ENCODE measurements around the gene LAG3. TPM values are rescaled to one million over a fixed set of nuclear protein-coding genes. Genes with fewer than 3 reads are reported as not detected.

The LAG3 gene
- total and polyA plus RNA-seq, 10 of the 15 experiments (the other 5 are each of a cell fraction or from before 2014, with no cell fraction given) = 0.52 to 4.2 (median 1.0) TPM; not detected in 1

DNA sequence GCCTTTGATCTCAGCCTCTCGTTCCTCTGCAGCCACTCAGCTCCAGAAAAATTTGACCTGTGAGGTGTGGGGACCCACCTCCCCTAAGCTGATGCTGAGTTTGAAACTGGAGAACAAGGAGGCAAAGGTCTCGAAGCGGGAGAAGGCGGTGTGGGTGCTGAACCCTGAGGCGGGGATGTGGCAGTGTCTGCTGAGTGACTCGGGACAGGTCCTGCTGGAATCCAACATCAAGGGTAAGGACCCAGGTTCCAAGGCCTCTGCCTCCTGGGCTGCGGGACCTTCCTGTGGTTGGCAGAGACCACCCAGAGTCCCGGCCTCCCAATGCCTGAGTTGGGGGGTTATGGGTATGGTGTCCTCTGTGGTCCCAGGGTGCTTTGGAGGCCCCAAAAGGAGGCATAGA is 44.8 kb downstream of the LAG3 start:
- no peak overlapping the region for H3K9ac ChIP-seq (ENCODE audit: control insufficient read depth, insufficient read depth, low read length)
- no TSS peak for BruUV-seq (replicated peaks)
- no peak overlapping the region for H3K27ac ChIP-seq (ENCODE audit: control insufficient read depth, insufficient read depth)
- ChIA-PET RAD21 (ENCODE audit: unreplicated experiment) (no interaction called here), POLR2A (no interaction called here), CTCF (no interaction called here), SMC1A (ENCODE audit: uncharacterized antibody, unreplicated experiment) (no interaction called here)
- H3K79me2 ChIP-seq (ENCODE audit: control insufficient read depth, insufficient read depth, low read length) = no peaks in the 10 kb centered on the region
- no peak for ATAC-seq
- no peak overlapping the region for H2AFZ ChIP-seq (ENCODE audit: control insufficient read depth, low read depth, low read length)
- in situ Hi-C loops (cut with MboI) = no loop called here
- no peak overlapping the region for H3K4me3 ChIP-seq
- H3K27me3 ChIP-seq (replicated peaks in 1 of 2; ENCODE audit: control insufficient read depth in 2 of 2, insufficient read depth in 2 of 2, low read length in 1 of 2) = peaks cover 2 to 8% of the 10 kb centered on the region in 2 experiments
- 40% methylated on average over 8 of the region's 8 CpGs for WGBS (ENCODE audit: insufficient coverage, insufficient replicate concordance, low lambda C conversion rate, missing lambda C conversion rate)
- H3K36me3 ChIP-seq (ENCODE audit: control insufficient read depth in 2 of 2, insufficient read depth in 2 of 2, low read length in 1 of 2) = no peaks in the 10 kb centered on the region
- no peaks in the 10 kb centered on the region for H3K9me3 ChIP-seq (replicated peaks; ENCODE audit: control insufficient read depth, insufficient read depth, low read length)
- H3K4me1 ChIP-seq (ENCODE audit: control insufficient read depth, insufficient read depth, low read length) = peaks cover 4% of the 10 kb centered on the region; the same call in 1 of the 2 replicates
- intact Hi-C loops (cut with micrococcal nuclease; ENCODE audit: unreplicated experiment) = no loop called here
- TF ChIP-seq WRNIP1 (IDR thresholded peaks at IDR 0.05; ENCODE audit: borderline replicate concordance, low read depth, low read length) (no peak), DPF2 (IDR thresholded peaks at IDR 0.05) (no peak), PAX8 (IDR thresholded peaks at IDR 0.05) (no peak), PAX5 (IDR thresholded peaks at IDR 0.05; ENCODE audit: borderline replicate concordance, low read depth, low read length) (no peak), CREM (IDR thresholded peaks at IDR 0.05; ENCODE audit: low read depth) (no peak)
- TF ChIP-seq, protein P1, sequence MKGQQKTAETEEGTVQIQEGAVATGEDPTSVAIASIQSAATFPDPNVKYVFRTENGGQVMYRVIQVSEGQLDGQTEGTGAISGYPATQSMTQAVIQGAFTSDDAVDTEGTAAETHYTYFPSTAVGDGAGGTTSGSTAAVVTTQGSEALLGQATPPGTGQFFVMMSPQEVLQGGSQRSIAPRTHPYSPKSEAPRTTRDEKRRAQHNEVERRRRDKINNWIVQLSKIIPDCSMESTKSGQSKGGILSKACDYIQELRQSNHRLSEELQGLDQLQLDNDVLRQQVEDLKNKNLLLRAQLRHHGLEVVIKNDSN (IDR thresholded peaks at IDR 0.05; ENCODE audit: borderline replicate concordance, extremely low read length, insufficient read depth, low read depth, low read length) = no peak
- no peak overlapping the region for H3K4me2 ChIP-seq (ENCODE audit: control insufficient read depth, insufficient read depth)
- FAIRE-seq = no peak
- no peaks in the 10 kb centered on the region for H4K20me1 ChIP-seq (ENCODE audit: control insufficient read depth, insufficient read depth)
- no peak for DNase-seq (ENCODE audit: low read depth, low spot score)

DNA sequence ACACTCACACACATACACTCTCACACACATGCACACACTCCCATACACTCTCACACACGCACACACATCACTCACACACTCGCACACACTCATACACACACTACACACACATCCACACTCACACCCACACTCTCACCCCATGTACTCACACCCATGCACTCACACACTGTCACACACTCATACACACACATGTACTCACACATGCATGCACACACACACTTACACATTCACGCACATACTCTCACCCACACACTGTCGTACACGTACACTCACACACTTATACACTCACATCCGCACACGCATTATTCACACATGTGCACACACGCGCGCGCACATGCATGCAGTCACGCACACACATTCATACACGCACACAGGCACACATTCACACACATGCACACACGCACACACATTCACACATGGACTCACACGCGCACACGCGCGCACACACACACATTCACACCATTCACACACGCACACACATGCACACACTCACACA is 45.4 kb downstream of the LAG3 start:
- POLR2A ChIA-PET = no interaction called here
- intact Hi-C loops (cut with micrococcal nuclease; ENCODE audit: unreplicated experiment) (no loop called here), in situ Hi-C loops (cut with MboI) (no loop called here)
- DNase-seq (ENCODE audit: low read depth, low spot score) = no peak
- no peaks in the 10 kb centered on the region for H3K9me3 ChIP-seq (replicated peaks; ENCODE audit: control insufficient read depth, insufficient read depth, low read length)
- peaks cover 5 to 11% of the 10 kb centered on the region in 2 experiments for H3K27me3 ChIP-seq (replicated peaks in 1 of 2; ENCODE audit: control insufficient read depth in 2 of 2, insufficient read depth in 2 of 2, low read length in 1 of 2)
- SMC1A ChIA-PET (ENCODE audit: uncharacterized antibody, unreplicated experiment) = no interaction called here
- FAIRE-seq = no peak
- no peak overlapping the region for H3K4me3 ChIP-seq
- CTCF ChIA-PET = interaction anchor here (1.1 kb wide), 1 partner anchor 64 kb away, joined by 5 read pairs; the partner anchor contains the start of gene MLF2
- H3K9ac ChIP-seq (ENCODE audit: control insufficient read depth, insufficient read depth, low read length) = no peak overlapping the region
- ATAC-seq = no peak
- no peaks in the 10 kb centered on the region for H3K36me3 ChIP-seq (ENCODE audit: control insufficient read depth in 2 of 2, insufficient read depth in 2 of 2, low read length in 1 of 2)
- RAD21 ChIA-PET (ENCODE audit: unreplicated experiment) = no interaction called here
- no peaks in the 10 kb centered on the region for H3K79me2 ChIP-seq (ENCODE audit: control insufficient read depth, insufficient read depth, low read length)
- TF ChIP-seq ZNF274 (IDR thresholded peaks at IDR 0.05; ENCODE audit: insufficient read depth, insufficient read length) = no peak
- TF ChIP-seq GABPA (IDR thresholded peaks at IDR 0.05; ENCODE audit: low read depth) = no peak
- no peak for TF ChIP-seq ZSCAN29 (IDR thresholded peaks at IDR 0.05)
- TF ChIP-seq, protein P2, sequence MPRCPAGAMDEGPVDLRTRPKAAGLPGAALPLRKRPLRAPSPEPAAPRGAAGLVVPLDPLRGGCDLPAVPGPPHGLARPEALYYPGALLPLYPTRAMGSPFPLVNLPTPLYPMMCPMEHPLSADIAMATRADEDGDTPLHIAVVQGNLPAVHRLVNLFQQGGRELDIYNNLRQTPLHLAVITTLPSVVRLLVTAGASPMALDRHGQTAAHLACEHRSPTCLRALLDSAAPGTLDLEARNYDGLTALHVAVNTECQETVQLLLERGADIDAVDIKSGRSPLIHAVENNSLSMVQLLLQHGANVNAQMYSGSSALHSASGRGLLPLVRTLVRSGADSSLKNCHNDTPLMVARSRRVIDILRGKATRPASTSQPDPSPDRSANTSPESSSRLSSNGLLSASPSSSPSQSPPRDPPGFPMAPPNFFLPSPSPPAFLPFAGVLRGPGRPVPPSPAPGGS (IDR thresholded peaks at IDR 0.05; ENCODE audit: borderline replicate concordance, insufficient read depth, low read depth, low read length, poor library complexity, severe bottlenecking) = peak; percentile 83
- no peak for TF ChIP-seq FOS (IDR thresholded peaks at IDR 0.05; ENCODE audit: borderline replicate concordance, extremely low read depth, insufficient read length)
- TF ChIP-seq TCF3 (IDR thresholded peaks at IDR 0.05; ENCODE audit: borderline replicate concordance, insufficient read depth, low read depth, low read length) = peak; percentile 25; the same call in 1 of the 2 replicates
- TF ChIP-seq PBX3 (IDR thresholded peaks at IDR 0.05; ENCODE audit: insufficient replicate concordance, low read depth, low read length) = peak; percentile 57
- TF ChIP-seq HDGF (IDR thresholded peaks at IDR 0.05) = peak; percentile 73; the same call in 1 of the 2 replicates
- no peaks in the 10 kb centered on the region for H4K20me1 ChIP-seq (ENCODE audit: control insufficient read depth, insufficient read depth)
- H2AFZ ChIP-seq (ENCODE audit: control insufficient read depth, low read depth, low read length) = no peak overlapping the region
- H3K4me2 ChIP-seq (ENCODE audit: control insufficient read depth, insufficient read depth) = no peak overlapping the region
- BruUV-seq (replicated peaks) = no TSS peak
- 71% methylated on average over 20 of the region's 20 CpGs for whole genome bisulfite sequencing (ENCODE audit: insufficient coverage, insufficient replicate concordance, low lambda C conversion rate, missing lambda C conversion rate)
- H3K27ac ChIP-seq (ENCODE audit: control insufficient read depth, insufficient read depth) = no peak overlapping the region
- peaks cover 2% of the 10 kb centered on the region; the same call in 1 of the 2 replicates for H3K4me1 ChIP-seq (ENCODE audit: control insufficient read depth, insufficient read depth, low read length)

Data from GM12878 (cell line).